COLO668 (cell line): ENCODE results near the gene ANKRD34A.

Source experiments
- DNase-seq: peaks from one replicate; lab custom pipeline; 2025; ENCODE audit not compliant: unreplicated experiment; lab: John Stamatoyannopoulos, UW

ANKRD34A gene

GRCh38 chr1:145964328-145965118 is at the start of gene ANKRD34A, which contains the start of gene POLR3GL:
ANKRD34A (minus strand) TSS chr1:145964575; CDS start chr1:145961759, 2,816 bp downstream.
POLR3GL (plus strand) TSS chr1:145964690; CDS start chr1:145974866, 10,176 bp downstream.
- peak; percentile 94 for DNase-seq

DNA sequence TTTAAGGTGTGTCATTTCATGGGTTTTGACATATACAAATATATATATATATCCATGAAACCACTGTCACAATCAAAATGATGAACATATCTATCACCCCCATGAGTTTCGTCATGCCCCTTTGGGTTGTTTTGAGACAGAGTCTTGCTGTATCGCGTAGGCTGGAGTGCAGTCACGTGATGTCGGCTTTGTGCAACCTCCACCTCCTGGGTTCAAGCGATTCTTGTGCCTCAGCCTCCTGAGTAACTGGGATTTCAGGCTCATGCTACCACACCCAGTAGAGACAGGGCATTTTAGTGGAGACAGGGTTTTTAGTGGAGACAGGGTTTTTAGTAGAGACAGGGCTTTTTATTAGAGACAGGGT is 49.2 kb upstream of the ANKRD34A start:
- no peak for DNase-seq

DNA sequence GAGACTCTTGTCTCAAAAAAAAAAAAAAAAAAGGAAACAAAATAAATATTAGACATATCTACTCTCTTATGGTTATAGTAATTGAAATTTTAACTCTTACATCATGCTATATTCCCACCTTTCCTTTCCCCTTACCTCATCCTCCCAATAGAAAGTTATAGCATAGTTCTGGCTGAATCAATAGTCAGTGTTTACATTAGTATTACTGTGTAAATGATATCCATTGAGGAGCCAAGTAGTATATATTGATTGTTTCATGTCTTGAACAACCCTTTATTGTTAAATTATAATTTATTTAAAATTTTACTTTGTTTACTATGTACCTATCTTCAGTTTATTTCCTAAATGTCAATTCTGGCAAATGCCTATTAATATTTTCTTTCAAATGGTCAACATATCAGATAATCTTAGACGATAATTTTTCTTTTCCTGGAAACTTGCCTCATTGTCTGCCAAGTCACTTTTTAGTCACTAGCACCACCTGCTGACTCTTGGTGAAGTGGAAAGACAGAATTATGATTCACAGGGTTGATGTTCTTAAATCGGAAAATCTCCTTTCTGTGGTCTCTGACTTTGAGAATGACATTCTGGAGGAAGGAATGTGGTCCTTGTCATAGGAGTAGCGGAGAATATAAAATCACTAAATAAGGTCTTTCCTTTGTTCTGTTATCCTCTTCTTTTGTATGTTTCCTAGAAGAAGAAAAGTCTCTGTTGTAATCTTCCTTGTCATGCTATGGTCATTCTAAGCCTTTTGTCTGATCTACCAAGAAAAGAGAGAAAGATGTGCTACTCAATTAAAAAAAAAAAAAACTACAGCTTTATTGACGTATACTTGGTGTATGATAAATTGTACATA is 48.6 kb upstream of the ANKRD34A start:
- DNase-seq = peak; percentile 47

DNA sequence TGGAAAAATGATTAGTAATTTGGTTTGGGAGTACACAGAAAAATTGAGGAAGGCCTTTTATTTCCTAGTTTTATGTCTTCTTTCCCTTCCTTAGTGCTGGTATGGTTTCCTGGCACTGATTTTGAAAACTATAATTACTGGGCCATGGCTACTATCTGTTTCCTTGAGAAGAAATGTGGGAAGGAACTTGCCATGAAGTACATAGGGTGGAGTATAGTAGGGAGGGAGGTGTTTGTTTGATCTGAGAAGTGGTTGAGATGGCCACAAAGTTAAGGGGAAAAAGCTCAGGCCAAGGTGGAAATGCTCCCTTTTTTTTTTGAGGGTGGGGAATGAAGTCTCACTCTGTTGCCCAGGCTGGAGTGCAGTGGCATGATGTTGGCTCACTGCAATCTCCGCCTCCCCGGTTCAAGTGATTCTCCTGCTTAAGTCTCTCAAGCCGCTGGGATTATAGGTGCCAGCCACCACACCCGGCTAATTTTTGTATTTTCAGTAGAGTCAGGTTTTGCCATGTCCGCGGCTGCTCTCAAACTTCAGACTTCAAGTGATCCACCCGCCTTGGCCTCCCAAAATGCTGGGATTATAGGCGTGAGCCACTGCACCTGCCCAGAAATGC is 45.9 kb upstream of the ANKRD34A start:
- DNase-seq = no peak

- DNase-seq = no peak
These were observed 43.2 kb upstream of the ANKRD34A start for GRCh38 chr1:146007489-146008133.

DNA sequence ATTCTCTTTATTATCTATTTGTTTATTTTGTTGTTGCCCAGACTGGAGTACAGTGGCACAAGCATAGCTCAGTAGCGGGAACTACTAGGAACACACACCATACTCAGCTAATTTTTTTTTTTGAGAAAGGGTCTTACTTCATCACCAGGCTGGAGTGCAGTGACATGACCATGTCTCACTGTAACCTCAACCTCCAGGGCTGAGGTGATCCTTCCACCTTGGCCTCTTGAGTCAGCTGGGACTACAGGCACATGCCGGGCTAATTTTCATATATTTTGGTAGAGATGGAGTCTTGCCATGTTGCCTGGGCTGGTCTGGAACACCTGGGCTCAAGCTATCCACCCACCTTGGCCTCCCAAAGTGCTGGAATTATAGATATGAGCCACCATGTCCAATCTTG is 37.3 kb upstream of the ANKRD34A start:
- DNase-seq = no peak

- peak; percentile 47 for DNase-seq
These were observed 35.1 kb upstream of the ANKRD34A start for GRCh38 chr1:145999321-146000024.

GRCh38 chr1:145997718-145998023 is 33.3 kb upstream of the ANKRD34A start:
- peak; percentile 24 for DNase-seq

DNA sequence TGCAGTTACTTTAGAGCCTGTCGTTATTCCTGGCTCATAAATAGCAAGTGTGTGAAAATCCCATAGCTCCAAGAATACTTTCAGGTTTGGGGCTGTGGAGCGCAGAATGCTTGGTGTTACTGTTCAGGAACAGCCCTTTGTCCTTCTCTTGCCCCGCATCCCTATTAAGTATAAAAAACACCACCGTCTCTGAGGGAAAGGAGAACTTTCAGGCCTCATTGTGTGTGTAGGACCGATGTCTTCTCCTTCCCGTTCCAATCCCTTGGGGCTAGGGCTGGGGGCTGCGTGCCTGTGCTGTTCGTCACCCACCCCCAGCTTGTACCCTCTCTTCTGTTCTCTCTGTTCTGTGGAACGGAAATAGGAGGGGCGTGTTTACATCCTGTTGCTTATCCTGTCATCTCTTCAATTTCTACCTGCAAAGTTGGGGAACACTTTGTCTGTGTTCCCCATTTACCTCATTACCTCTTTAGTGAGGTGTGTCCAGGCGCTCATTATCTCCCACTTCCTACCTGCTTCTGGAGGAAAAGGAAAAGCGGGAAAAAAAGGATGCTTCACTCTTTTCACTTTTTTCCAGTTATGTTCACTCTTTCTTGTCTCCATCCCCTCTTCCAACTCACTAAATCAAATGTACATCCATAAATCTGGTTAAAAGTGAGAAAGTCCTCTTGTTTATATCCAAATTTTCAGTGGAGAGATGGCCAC is 32.8 kb upstream of the ANKRD34A start:
- peak; percentile 32 for DNase-seq

- DNase-seq = peak; percentile 99
These were observed 32.1 kb upstream of the ANKRD34A start, which contains the start of gene TXNIP for GRCh38 chr1:145996433-145997015. TXNIP (minus strand) TSS chr1:145996579; CDS start chr1:145996266, 313 bp downstream.

DNA sequence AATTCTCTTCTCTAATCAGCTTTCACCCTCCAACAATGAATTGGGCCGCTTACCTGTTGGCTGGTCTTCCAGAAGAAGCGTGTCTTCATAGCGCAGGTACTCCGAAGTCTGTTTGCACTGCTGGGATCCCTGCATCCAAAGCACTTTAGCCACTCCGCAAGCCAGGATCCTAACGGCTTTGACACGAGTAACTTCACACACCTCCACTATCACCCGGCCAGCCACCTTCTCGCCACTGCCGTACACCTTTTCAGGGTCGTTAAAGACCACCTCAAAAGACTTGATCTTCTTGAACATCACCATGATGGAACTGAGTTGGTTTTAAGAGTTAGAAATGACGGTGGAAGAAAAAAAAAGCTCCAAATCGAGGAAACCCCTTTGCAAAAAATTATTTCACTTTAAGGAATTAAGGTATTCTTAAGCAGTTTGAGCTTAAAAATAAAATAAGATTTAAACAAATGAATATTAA is 31.6 kb upstream of the ANKRD34A start:
- DNase-seq = peak; percentile 30

- no peak for DNase-seq
These were observed 30.9 kb upstream of the ANKRD34A start for GRCh38 chr1:145995148-145995881.

GRCh38 chr1:145994391-145995120 is 30.2 kb upstream of the ANKRD34A start:
- DNase-seq = no peak

DNA sequence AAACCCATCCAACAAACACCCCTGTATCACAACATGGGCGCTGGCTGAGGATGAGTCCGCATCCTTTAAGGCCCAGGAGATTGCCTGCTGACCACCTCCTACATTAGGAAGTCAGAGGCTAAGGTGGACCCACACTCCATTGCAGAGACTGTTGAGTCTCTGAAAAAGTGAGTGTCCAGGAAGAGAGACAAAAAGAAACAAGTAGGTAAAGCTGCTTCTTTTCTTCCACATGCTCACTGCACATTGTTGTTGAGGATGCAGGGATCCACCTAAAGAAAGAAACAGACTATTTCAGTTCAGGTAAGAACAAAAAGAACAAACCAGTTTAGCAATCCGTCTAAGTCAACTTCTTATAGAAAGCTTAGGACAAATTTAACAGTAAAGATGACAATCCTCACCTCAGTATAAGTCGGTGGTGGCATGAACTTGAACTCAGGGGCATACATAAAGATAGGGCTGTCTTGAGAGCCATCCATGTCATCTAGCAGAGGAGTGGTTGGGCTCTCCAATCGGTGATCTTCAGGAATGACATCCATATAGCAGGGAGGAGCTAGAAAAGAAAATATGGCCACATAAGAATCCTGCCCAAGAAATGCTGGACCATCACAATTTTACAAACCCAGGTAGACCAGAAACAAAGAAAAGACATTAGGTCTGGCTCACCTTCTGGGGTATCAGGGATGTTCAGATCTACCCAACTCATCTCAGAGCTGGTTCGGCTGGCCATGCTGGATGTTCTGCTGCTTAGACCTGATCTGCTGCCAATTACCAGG is 29.4 kb upstream of the ANKRD34A start:
- DNase-seq = no peak

GRCh38 chr1:145992958-145993617 is 28.7 kb upstream of the ANKRD34A start:
- DNase-seq = no peak

DNA sequence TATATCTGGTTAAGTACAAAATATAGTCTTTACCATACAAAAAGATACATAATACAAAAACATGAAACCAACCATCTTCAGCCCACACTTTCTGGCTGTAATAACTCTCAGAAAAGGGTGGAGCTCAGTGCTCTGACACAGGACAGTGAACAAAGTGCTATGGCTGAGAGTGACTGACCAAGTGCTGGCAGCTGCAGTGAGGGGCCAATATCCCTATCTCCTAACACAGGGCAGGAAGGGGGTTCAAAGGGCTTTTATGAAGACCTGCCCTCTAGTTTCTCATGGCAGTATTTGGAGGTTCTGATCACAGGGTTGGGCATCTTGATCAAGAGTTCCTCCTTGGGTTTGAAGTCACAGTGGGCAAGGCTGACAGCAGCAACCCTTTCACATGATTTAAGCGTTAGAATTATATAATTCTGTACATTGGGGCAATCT is 28.1 kb upstream of the ANKRD34A start:
- DNase-seq = no peak
